GM18858 (cell line): ENCODE results near the gene CCDC177.
"Not testable (repeated sequence)": the region's sequence is repeated elsewhere in the genome, so short reads cannot be mapped to it uniquely, and the experiment has no call there.

Source experiments
- ATAC-seq: cut with Tn5 transposase; IDR thresholded peaks from one replicate; pipeline ENCODE4 v1.9.1; 2021; ENCODE audit not compliant: unreplicated experiment

The CCDC177 gene

DNA sequence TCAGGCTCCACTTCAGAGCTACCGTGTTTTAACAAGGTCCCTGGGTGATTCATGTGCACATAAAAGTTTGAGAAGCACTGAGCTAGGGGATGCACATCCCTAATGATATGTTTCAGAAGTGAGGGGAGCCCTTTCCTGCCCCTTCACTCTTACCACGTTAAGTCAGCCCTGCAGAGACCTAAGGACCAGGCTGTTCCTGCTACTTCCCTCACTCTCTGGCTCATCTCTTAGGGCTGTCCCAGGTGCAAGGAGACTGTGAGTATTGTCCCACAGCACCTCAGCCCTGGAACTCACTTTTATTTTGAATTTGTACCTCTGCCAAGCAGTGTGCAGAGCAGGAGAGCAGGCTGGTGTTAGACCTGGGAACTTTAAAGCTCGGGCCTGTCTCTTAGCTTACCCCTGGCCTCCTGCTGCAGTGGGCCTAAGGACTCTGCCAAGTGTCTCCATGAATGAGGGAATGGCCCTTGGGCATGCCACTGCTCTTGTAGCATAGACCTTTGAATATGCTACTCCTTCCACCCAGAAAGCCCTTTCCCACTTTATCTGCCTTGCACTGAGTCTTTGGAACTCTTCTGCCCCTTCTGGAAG lies 25.7 kb upstream of the CCDC177 start:
- no peak for ATAC-seq

DNA sequence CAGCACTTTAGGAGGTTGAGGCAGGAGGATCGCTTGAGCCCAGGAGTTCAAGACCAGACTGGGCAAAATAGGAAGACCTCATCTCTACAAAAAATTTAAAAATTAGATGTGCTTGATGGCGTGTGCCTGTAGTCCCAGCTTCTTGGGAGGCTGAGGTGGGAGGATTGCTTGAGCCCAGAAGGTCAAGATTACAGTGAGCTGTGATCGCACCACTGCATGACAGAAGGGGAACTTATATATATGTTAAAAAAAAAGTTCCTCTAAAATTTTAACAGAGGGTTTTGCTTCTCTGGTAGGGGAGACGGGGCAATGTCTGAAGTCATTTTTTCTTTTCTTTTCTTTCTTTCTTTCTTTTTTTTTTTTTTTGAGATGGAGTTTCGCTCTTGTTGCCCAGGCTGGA lies 24.8 kb upstream of the CCDC177 start:
- ATAC-seq: not testable (repeated sequence)

DNA sequence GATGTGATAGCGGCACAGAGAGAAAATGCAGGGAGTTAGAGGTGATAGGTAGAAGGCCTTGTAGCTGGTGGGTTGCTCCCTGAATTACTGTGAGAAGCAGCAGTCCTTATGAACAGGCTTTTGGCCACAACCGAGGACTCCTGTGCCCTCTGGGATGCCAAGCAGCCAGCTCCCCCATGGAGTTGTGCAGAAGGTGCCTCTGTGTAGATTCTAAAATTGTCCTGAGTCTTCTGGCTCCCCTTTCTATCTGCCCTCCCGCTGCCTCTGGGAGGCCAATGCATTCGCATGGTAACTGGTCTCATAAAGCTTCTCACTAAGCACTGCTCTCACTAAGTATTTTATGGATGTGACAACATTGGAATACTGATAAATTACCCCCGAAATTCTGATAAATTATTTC lies 20.7 kb upstream of the CCDC177 start:
- ATAC-seq: no peak

DNA sequence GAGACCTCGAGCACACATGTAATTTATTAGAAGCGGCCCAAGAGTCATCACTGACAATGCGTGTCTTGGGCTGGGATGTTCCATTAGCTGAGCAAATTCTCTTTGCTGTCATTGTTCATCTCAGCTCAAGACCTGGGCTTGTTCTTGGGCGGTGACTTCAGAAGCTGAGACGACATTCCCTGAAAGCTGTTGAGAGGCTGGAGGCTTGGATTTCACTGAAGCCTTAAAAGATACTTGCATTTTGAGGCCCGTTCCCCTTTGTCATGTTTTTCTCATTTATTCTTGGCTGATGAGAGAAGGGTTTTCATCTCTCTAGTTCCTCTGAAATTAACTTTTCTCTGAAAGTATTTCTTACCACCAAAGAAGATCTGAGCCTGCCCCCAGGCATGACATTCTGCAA lies 20.2 kb upstream of the CCDC177 start:
- no peak for ATAC-seq

DNA sequence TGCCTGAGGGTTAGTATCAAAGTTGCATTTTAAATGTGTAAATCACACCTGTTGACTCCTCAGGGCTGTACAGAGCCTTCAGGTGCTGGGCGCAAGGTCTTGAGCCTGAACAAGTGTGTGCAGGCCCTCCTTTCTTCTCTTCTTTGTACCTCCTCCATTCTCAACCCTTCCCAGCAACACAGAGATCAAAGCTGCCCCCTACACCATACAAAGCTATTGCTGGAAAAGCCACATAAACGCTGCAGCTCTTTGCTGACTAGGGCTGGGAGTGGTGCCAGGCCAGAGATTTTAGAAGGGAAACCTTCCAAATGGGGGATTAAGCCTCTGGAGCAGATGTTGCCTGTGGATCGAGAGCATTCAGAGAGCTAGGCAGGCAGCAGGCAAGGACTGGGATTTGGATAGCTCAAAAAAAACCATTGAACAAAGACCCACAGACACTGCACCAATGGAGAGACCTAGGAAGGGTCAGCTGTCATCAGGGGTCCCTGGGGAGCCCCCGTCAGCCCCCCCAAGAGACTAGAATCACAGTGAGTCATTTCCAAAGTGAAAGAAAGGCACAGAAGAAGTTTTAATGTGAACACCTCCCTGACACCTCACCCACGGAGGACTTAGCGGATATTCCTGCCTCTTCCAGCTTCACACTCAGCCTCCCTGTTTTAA lies 18.5 kb upstream of the CCDC177 start:
- no peak for ATAC-seq

DNA sequence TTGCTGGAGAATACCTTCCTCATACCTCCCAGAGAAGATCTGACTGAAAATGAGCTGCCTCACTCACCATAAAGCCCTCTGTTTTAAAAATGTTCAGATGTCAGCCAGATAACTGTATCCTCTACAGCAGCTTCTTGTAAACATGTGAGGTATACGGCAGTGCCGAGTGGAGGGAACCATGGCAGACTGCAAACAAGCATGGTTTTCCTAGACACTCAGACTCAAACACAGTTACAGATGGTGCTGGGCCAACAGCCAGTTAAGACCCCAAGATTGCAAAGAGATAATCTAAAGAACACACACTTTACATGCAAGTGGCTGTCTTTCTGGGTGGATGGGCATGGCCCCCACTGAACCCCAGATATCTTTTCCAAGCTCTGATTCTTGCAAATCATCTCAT lies 16.6 kb upstream of the CCDC177 start:
- no peak for ATAC-seq

DNA sequence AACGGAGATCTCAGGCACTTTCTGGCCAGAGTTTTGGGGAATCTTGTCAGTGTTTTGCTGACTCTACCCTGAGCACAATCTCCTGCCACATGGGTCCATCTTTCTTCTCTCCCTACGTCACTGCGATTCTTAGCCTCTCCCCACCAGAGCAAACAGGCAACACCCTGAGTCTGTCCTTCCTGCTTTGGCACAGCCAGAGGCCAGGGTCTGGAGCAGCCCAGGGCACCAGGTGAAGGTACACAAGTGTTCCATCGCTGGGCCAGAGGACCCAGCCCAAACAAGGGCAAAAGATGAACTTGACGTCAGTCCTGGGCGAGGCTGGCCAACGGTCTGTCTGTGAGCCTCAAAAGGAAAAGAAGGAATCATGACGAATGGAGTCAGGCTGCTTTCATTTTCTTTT lies 12.7 kb upstream of the CCDC177 start:
- ATAC-seq: no peak

DNA sequence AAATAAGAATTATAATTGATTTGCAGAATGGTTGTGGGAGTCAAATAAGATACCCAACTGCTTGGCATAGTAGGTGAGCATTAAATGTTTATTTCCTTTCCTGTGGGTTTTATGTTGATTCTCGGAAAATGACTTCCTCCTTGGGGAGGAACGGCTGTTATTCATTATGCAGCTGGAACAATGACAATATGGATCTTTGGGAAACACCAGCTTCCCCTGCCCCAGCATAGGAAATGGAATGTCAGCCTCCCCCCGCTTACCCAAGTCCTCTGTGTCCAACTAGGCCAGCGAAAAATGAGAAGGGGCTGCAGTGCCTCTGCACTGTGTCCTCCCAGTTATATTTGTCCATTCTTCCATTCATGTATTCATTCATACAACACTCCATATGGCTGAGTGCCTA lies 11.7 kb upstream of the CCDC177 start:
- no peak for ATAC-seq

DNA sequence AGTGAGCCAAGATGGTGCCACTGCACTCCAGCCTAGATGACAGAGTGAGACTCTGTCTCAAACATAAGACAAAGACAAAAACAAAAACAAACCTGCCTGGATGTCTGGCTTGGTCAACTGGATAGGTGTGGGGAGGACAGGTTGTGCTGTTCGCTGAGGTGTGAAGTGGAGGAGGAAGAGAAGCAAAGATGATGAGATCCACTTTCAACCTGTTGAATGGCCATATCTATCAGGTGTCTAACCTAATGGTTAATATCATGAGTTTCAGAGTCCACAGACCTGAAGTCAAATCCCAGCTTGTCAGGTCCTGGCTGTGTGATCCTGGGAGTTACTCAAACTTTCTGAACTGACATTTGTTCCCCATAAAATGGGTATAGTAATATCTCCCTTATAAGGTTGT lies 9.7 kb upstream of the CCDC177 start:
- no peak for ATAC-seq

DNA sequence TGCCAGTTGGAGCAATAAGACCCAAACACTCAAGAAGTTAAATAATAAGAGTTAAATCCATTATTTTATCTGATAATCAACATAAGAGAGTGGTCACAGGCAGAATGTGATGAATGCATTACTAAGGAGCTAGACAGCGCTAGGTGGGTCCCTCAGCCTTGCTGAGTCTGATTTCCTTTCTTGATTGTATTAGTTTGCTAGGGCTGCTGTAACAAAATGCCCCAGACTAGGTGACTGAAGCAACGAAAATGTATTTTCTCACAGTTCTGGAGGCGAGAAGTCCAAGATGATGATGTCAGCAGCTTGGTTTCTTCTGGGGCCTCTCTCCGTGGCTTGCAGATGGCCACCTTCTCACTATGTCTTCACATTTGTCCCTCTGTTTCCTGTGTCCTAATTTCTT lies 8.2 kb upstream of the CCDC177 start:
- ATAC-seq: no peak

DNA sequence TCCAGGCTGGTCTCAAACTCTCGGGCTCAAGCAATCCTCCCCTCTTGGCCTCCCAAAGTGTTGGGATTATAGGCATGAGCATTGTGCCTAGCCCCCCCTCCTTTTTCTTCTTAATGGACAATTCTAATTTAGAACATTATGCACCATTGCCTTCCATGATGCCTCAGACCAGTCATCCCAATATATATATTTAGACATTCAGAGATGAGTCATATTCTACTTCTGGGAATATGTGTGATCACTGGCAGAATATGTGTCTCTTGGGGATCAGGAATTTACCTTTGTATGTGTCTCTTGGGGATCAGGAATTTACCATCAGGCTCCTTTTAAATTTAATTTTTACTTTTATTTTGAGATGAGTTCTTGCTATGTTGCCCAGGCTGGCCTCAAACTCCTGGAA lies 7.5 kb upstream of the CCDC177 start:
- ATAC-seq: no peak

DNA sequence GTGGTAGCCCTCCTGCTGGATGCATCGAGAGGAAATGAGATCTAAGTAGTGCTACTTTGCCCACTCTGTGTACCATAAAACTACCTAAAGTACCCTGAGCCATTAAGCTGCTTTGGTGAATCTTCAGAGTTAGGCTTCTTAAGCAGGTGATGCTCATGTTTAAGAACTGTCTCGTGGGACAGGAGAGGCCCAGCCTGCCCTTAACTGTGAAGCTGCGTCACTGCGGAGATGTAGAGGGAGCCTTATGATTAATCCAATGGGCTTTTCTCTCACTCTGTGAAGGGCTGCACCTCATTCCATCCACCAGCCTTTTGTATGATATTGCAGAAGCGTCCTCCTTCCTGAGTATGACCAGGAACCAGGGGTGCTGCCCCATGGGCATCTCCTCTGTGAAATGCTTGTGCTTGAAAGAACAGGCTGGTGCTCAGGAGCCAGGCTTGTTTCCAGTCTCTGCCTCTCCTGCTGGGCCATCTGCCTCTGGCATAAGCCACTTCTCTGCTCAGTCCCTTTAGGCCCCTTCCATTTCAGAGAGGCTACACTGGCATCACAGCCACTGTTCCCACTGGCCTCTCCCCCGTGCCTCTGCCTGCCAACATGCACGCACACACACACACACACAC lies 6.8 kb upstream of the CCDC177 start:
- no peak for ATAC-seq

DNA sequence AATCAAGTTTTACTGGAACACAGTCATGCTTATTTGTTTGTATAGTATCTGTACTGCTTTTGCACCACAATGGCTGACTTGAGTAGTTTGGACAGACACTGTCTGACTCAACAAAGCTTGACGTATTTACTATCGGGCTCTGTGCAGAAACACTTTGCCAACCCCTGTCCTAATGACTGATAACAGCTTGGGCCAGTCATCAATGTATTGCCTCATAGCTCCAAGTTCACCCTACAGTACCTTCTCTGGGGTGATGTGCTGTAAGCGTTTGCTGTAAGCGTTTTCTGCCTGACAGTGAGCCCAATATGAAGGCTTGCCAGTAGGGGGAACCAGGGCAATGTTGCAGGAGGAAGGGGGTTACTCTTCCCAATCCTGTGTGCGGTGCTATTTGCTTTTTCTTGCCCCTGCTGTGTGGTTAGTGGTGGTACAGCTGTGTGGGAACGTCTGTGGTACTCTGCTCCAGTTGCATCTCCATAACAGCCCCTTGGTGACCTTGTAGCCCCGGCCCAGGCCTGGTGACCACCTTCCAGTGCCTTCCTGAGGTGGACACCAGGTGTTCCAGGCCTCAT lies 5.4 kb upstream of the CCDC177 start:
- ATAC-seq: no peak

DNA sequence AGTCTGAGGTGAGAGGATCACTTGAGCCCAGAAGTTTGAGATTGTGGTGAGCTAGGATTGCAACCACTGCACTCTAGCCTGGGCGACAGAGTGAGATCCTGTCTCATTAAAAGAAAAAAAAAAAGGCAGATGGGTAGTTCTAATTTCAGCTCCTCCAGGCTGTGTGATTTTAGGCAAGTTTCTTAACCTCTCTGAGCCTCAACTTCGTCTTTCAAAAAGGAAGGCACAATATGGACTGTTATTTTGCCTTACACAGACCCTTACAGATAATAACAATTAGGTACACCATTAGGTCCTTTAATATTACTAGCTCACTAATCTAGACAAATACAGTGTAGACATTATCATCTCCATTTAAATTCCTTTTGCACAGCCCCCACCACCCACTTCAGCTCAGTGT lies 4.8 kb upstream of the CCDC177 start:
- no peak for ATAC-seq

DNA sequence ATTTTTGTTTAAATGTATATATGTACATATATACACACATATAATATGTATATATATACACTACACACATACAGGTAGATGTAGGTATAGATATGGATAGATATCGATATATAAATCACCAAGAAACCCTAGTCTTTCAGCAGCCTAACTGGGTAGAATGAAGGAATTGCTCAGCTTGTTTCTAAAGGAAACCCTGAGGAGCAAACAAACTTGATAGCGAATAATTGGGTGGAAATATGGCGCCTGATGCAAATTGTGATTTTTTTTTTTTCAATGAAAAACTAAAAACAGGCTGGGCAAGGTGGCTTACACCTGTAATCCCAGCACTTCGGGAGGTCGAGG lies 254 bp upstream of the CCDC177 start:
- no peak for ATAC-seq

DNA sequence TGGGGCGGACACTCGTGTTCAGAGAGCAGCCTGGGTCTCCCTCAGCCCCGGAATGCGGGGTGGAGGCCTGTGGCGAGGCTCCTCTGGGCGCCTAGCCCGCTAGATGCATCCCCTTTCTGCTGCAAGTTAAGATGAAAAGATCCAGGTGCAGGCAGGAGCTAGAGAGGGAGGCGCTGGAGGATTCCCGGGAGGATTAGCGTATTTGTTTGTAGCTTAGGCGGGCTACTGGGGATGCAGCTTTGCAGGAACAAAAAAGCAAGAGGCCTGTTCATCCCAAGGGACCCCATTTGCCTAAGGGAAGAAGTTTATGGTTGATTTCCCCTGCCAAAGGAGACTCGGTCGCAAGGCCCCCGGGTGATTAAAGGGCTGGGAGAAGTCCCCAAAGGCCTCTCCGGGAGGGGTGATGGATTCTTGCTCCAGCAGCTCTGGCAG lies 824 bp downstream of the CCDC177 start:
- no peak for ATAC-seq

DNA sequence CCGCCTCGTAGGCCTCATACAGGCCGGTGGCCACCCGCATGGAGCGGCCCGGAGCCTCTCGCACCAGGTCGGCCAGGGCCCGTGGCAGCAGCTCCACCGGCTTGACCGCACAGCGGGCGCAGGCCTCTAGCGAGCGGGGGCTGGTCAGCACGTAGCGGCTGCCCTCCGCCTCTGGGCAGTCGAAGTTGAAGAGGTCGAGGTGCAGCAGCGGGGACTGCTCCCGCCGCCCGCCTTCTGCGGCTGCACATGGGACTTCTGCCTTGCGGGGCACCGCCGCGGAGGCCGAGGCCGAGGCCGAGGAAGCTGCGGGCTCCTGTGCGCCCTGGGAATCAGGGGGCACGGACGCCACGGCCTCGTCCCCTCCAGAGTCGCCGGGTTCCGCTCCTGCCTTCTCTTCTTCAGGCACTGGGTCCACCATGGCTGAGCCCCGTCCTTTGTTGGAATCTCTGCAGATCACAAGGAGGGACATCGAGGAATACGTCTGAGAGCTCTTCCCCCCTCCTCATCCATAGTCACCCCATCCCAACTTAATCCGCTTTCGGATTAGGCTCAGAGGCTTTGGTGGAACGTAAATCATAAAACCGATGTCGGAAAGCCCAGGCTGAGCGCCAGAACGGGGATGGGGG lies 1.4 kb downstream of the CCDC177 start:
- no peak for ATAC-seq

DNA sequence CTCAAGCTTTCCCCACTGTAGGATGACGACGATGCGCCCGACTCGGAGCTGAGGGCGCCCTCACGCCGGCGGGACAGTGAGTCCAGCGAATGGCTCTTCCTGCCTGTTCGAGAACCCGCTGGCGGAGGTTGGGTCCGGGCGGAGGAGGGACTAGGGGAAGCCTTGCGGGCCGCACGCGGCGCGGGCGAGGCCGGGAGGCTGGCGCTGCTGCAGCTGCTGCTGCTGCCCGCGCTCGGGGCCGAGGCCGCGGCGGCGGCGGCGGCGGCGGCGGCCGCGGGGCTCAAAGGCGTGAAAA lies 1.9 kb downstream of the CCDC177 start:
- ATAC-seq: no peak

DNA sequence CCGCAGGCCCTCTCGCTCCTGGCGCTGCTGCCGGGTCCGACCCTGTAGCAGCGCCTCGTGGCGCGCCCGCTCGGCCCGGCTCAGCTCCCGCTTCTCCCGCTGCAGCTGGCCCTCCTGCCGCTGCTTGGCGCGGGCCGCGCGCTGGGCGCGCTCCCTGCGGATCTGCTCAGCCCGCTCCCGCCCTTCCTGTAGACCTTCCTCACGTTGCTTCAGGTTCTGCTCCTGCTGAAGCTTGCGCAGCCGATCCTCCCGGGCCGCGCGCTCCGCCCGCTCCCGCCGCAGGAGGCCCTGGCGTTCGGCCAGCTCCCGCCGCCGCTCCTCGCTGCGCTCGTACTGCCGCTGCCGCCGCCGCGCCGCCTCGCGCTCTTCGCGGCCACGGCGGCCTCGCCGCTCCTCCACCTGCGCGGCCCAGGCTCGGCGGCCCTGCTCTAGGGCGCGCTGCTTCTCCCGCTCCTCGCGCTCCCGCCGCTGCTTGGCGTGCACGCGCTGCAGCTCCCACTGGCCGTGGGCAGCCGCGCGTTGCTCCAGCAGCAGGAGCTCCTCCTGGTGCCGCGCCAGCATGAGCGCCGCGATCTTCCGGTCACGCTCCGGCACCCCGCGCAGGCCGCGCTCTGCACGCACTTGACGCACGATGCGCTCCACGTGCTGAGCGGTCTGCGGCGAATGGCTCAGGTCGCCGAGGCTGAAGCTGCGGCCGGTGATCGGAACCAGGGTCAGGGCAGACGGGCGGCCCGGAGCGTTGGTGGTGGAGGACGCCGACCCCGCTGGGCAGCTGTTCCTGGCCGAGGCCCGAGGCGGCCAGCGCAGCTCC lies 2.4 kb downstream of the CCDC177 start:
- ATAC-seq: no peak

DNA sequence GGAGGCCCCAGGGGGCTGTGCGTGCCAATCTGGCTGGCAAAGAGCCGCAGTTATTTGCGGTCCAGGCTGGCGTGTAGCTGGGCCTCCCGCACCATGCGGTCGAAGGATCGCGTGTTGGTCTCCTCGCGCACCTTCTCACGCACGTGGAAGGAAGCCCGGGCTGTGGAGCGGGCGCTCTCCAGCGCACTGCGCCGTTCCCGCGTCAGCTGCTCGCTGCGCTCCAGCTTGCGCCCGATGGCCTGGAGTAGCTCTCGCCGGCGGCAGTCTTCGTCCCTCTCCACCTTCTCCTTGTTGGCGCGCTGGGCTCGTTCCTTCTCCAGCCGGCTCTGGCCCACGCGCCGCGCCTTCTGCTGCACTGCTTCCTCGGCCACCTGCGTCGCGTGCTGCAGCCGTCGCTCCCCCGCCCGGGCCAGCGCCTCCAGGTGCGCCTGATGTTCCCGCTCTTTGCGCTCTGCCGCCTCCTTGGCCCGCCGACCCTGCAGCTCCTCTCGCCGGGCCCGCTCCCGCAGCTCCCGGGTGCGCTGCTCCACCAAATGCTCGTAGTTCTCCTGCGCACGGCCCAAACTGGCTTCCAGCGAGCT lies 3.1 kb downstream of the CCDC177 start:
- no peak for ATAC-seq

DNA sequence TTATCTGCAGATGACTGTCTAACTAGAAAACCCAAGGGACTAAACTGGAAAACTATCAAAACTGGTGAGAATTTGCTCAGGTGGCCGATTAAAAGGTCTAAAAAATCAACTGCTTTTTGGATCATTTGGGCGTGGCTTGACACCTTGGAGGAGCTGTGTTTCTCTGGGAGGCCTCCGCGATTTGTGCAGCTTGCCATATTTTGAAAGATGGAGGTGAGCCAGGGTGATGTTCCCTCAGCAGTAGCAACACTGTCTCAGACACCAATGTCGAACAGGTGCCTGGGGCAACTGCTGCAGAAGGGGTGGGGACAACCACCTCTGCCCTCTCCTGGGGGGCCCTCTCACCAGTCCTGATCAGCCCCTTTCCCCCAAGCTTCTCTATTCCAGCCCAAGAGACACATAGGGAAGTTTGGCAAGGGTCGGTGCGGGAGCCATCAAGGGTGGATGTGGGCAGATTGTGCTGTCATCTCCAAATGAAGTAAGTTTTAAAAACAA lies 3.8 kb downstream of the CCDC177 start:
- ATAC-seq: no peak
